Measurements from ENCODE around the gene BAIAP2.

The BAIAP2 gene

GRCh38 chr17:81025065-81025740 is 9.7 kb upstream of the BAIAP2 start:
- no peak overlapping the region for H3K27ac ChIP-seq
- in situ Hi-C loops (cut with HindIII; ENCODE audit: low pct_ligation_motif_present, low sequenced_read_pairs), result no loop called here
- TF ChIP-seq CTCF (IDR thresholded peaks at IDR 0.05; ENCODE audit: low read depth, low read length, missing control alignments), result no peak

GRCh38 chr17:81025741-81026129 is 9.2 kb upstream of the BAIAP2 start:
- Histone ChIP-seq H3K27me3 (replicated peaks) (peaks cover 22% of the 10 kb centered on the region), H3K27ac (no peak overlapping the region), H3K4me3 (ENCODE audit: low read depth, low read length) (no peak overlapping the region), H3K36me3 (replicated peaks) (no peaks in the 10 kb centered on the region)
- in situ Hi-C loops (cut with HindIII; ENCODE audit: low pct_ligation_motif_present, low sequenced_read_pairs), result no loop called here
- no peak for TF ChIP-seq CTCF (IDR thresholded peaks at IDR 0.05; ENCODE audit: low read depth, low read length, missing control alignments)
- DNase-seq, result no peak

More at GRCh38 chr17:81025065-81025740, 9.7 kb upstream of the BAIAP2 start:
- H3K4me3 ChIP-seq (ENCODE audit: low read depth, low read length), result no peak overlapping the region
- no peak for DNase-seq
- H3K36me3 ChIP-seq (replicated peaks), result no peaks in the 10 kb centered on the region
- peaks cover 22% of the 10 kb centered on the region for H3K27me3 ChIP-seq (replicated peaks)

- Histone ChIP-seq H3K4me3 (ENCODE audit: low read depth, low read length) (no peak overlapping the region), H3K27me3 (replicated peaks) (peaks cover 22% of the 10 kb centered on the region), H3K27ac (no peak overlapping the region), H3K36me3 (replicated peaks) (no peaks in the 10 kb centered on the region)
- TF ChIP-seq CTCF (IDR thresholded peaks at IDR 0.05; ENCODE audit: low read depth, low read length, missing control alignments), result no peak
- DNase-seq, result no peak
- in situ Hi-C loops (cut with HindIII; ENCODE audit: low pct_ligation_motif_present, low sequenced_read_pairs), result no loop called here
Observed at GRCh38 chr17:81026266-81027036, 8.5 kb upstream of the BAIAP2 start.

- Histone ChIP-seq H3K27me3 (replicated peaks) (peaks cover 22% of the 10 kb centered on the region), H3K4me3 (ENCODE audit: low read depth, low read length) (no peak overlapping the region)
- in situ Hi-C loops (cut with HindIII; ENCODE audit: low pct_ligation_motif_present, low sequenced_read_pairs), result no loop called here
Observed at GRCh38 chr17:81027038-81027437, 7.9 kb upstream of the BAIAP2 start.

GRCh38 chr17:81027591-81028505 is 7.1 kb upstream of the BAIAP2 start:
- TF ChIP-seq CTCF (IDR thresholded peaks at IDR 0.05; ENCODE audit: low read depth, low read length, missing control alignments), result no peak
- in situ Hi-C loops (cut with HindIII; ENCODE audit: low pct_ligation_motif_present, low sequenced_read_pairs), result no loop called here
- Histone ChIP-seq H3K36me3 (replicated peaks) (no peaks in the 10 kb centered on the region), H3K27ac (no peak overlapping the region), H3K4me3 (ENCODE audit: low read depth, low read length) (no peak overlapping the region), H3K27me3 (replicated peaks) (peaks cover 22% of the 10 kb centered on the region)
- DNase-seq, result no peak

More at GRCh38 chr17:81027038-81027437, 7.9 kb upstream of the BAIAP2 start:
- TF ChIP-seq CTCF (IDR thresholded peaks at IDR 0.05; ENCODE audit: low read depth, low read length, missing control alignments), result no peak
- Histone ChIP-seq H3K36me3 (replicated peaks) (no peaks in the 10 kb centered on the region), H3K27ac (no peak overlapping the region)
- DNase-seq, result no peak

All from brain microvascular endothelial cell (primary cell).